ENCODE data around the gene ARMC12. TPM values are rescaled to one million over a fixed set of nuclear protein-coding genes. Genes with fewer than 3 reads are reported as not detected.

Gene ARMC12
- total and polyA plus RNA-seq, 2 donors (not counting 1 experiment from before 2014, with no cell fraction given): 0.17 to 0.50 TPM

- Histone ChIP-seq H3K4me1 (ENCODE audit: control insufficient read depth, extremely low read depth, insufficient read depth, low read length) (no peaks in the 10 kb centered on the region), H3K27me3 (ENCODE audit: control insufficient read depth, insufficient read depth, low read length) (peaks cover 12% of the 10 kb centered on the region), H3K79me2 (ENCODE audit: control insufficient read depth, insufficient read depth, low read length) (no peaks in the 10 kb centered on the region), H3K9me3 (ENCODE audit: control insufficient read depth, insufficient read depth, low read depth, low read length) (no peaks in the 10 kb centered on the region), H3K36me3 (ENCODE audit: control insufficient read depth, insufficient read depth, low read length) (no peaks in the 10 kb centered on the region), H3K4me2 (ENCODE audit: extremely low read depth, insufficient read depth, low read length) (no peak overlapping the region), H3K27ac (ENCODE audit: insufficient read depth, low read length) (no peak overlapping the region), H2AFZ (ENCODE audit: low read length) (no peak overlapping the region), H4K20me1 (ENCODE audit: control insufficient read depth, extremely low read depth, insufficient read depth, low read length) (no peaks in the 10 kb centered on the region), H3K4me3 (replicated peaks in 1 of 4; ENCODE audit: control extremely low read depth in 1 of 4, insufficient read depth in 1 of 4, low read depth in 3 of 4, low read length in 4 of 4) (no peak overlapping the region), H3K9ac (ENCODE audit: insufficient read depth, low read length) (no peak overlapping the region)
- no peak for TF ChIP-seq CTCF (conservative IDR thresholded peaks at IDR 0.05 in 1 of 2, IDR thresholded peaks at IDR 0.05 in 1 of 2; ENCODE audit: low read depth in 1 of 2, low read length in 2 of 2)
- TF ChIP-seq EZH2 (IDR thresholded peaks at IDR 0.05; ENCODE audit: low read length, missing control alignments): no peak
- DNase-seq (ENCODE audit: low read depth in 2 of 2): no peak
Measured at GRCh38 chr6:35781290-35781689, 44.5 kb downstream of the ARMC12 start.

GRCh38 chr6:35782424-35782823, 45.6 kb downstream of the ARMC12 start:
- Histone ChIP-seq H3K27ac (ENCODE audit: insufficient read depth, low read length) (no peak overlapping the region), H3K9me3 (ENCODE audit: control insufficient read depth, insufficient read depth, low read depth, low read length) (no peaks in the 10 kb centered on the region), H3K36me3 (ENCODE audit: control insufficient read depth, insufficient read depth, low read length) (no peaks in the 10 kb centered on the region), H3K9ac (ENCODE audit: insufficient read depth, low read length) (no peak overlapping the region), H3K4me1 (ENCODE audit: control insufficient read depth, extremely low read depth, insufficient read depth, low read length) (no peaks in the 10 kb centered on the region), H3K4me3 (replicated peaks in 1 of 4; ENCODE audit: control extremely low read depth in 1 of 4, insufficient read depth in 1 of 4, low read depth in 3 of 4, low read length in 4 of 4) (no peak overlapping the region), H2AFZ (ENCODE audit: low read length) (no peak overlapping the region), H3K79me2 (ENCODE audit: control insufficient read depth, insufficient read depth, low read length) (no peaks in the 10 kb centered on the region), H4K20me1 (ENCODE audit: control insufficient read depth, extremely low read depth, insufficient read depth, low read length) (no peaks in the 10 kb centered on the region), H3K4me2 (ENCODE audit: extremely low read depth, insufficient read depth, low read length) (no peak overlapping the region), H3K27me3 (ENCODE audit: control insufficient read depth, insufficient read depth, low read length) (peaks cover 18% of the 10 kb centered on the region)
- no peak for DNase-seq (ENCODE audit: low read depth in 2 of 2)
- no peak for TF ChIP-seq CTCF (conservative IDR thresholded peaks at IDR 0.05 in 1 of 2, IDR thresholded peaks at IDR 0.05 in 1 of 2; ENCODE audit: low read depth in 1 of 2, low read length in 2 of 2)
- no peak for TF ChIP-seq EZH2 (IDR thresholded peaks at IDR 0.05; ENCODE audit: low read length, missing control alignments)

GRCh38 chr6:35784200-35784599, 47.4 kb downstream of the ARMC12 start:
- Histone ChIP-seq H3K4me3 (replicated peaks in 1 of 4; ENCODE audit: control extremely low read depth in 1 of 4, insufficient read depth in 1 of 4, low read depth in 3 of 4, low read length in 4 of 4) (no peak overlapping the region), H3K4me1 (ENCODE audit: control insufficient read depth, extremely low read depth, insufficient read depth, low read length) (no peaks in the 10 kb centered on the region), H3K27ac (ENCODE audit: insufficient read depth, low read length) (no peak overlapping the region), H2AFZ (ENCODE audit: low read length) (no peak overlapping the region), H3K9ac (ENCODE audit: insufficient read depth, low read length) (no peak overlapping the region), H3K79me2 (ENCODE audit: control insufficient read depth, insufficient read depth, low read length) (no peaks in the 10 kb centered on the region), H3K27me3 (ENCODE audit: control insufficient read depth, insufficient read depth, low read length) (peaks cover 16% of the 10 kb centered on the region), H4K20me1 (ENCODE audit: control insufficient read depth, extremely low read depth, insufficient read depth, low read length) (no peaks in the 10 kb centered on the region), H3K36me3 (ENCODE audit: control insufficient read depth, insufficient read depth, low read length) (no peaks in the 10 kb centered on the region), H3K4me2 (ENCODE audit: extremely low read depth, insufficient read depth, low read length) (no peak overlapping the region), H3K9me3 (ENCODE audit: control insufficient read depth, insufficient read depth, low read depth, low read length) (no peaks in the 10 kb centered on the region)
- TF ChIP-seq EZH2 (IDR thresholded peaks at IDR 0.05; ENCODE audit: low read length, missing control alignments): no peak
- TF ChIP-seq CTCF (conservative IDR thresholded peaks at IDR 0.05 in 1 of 2, IDR thresholded peaks at IDR 0.05 in 1 of 2; ENCODE audit: low read depth in 1 of 2, low read length in 2 of 2): no peak
- DNase-seq (ENCODE audit: low read depth in 2 of 2): no peak

All from fibroblast of lung (primary cell).